GM15510 (cell line): Measurements from ENCODE around the gene BUD23.

ENCODE experiments used
- POLR2A ChIP-seq: IDR thresholded peaks from 3 replicates; pipeline ENCODE4 v1.6.1; 2011; ENCODE audit warnings: borderline replicate concordance; ENCODE audit not compliant: insufficient read length; ENCODE audit errors: extremely low read depth

BUD23 gene

DNA sequence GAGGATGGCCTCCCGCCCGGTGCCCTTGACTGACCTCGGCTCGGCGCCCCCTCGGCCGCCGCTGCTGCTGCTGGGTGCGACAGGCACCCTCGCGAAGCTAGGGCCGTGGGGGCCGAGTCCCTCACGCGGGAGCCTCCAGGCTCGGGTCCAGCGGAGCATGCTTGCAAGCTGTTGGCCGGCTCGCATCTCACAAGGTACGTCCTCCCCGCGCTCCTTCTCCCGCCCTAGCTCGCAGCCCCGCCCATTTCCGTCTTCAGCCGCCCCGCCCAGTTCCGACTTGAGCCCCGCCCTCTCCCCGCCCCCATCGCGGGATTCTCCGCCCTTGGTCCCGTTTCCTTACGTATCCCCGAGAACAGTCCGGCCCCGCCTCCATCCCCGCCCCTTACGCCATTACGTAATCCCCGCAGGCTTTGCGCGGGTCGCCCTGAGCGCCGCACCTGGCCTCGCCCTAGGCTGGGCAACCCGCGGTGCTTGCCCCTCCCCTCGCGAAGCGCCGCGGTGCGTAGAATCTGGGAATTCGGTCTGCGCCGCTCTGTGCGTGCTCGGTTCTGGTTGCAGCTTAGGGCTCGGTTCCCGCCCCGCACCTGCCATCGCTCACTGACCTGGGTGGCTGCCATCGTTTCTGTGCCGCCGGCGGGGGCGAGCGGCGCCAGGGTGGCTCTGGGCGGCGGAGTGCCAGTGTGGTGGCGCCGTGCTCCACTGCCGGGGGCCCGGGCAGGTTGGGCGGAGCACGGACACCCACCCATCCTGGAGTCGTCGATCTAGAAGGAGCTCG lies 55.4 kb downstream of the BUD23 start, which contains the start of gene ABHD11:
TSS of gene ABHD11 (minus strand) at position 191 of the 775 bp plus-strand sequence. CDS start at position 159, 32 bp downstream.
- peak; percentile 69 for TF ChIP-seq POLR2A

DNA sequence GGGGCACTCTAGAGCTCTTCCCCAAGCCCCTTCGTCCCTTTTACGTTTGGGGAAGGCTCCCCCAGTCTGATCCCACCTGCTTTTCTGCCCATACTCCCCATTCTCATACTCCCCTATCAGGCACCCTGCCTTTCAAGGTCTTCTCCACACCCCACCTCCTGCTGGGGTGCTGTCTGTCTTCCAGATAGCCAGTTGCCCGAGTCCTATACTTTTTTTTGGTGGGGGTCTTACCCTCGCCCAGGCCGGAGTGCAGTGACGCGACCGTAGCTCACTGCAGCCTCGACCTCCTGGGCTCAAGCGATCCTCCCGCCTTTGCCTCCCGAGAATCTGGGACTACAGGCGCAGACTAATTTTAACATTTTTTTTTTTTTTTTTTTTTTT lies 56.0 kb downstream of the BUD23 start:
- TF ChIP-seq POLR2A: no peak

DNA sequence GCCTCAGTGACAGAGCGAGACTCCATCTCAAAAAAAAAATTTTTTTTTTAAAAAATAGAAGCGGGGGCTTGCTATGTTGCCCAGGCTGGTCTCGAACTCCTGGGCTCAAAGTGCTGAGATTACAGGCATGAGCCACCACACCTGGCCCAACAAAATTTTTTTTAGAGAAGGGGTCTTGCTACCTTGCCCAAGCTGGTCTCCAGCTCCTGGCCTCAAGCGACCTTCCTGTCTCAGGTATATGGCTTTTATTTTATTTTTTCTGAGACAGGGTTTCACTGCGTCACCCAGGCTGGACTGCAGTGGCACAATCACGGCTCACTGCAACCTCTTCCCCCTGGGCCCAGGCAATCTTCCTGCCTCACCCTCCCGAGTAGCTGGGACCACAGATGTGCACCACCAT lies 56.8 kb downstream of the BUD23 start:
- no peak for TF ChIP-seq POLR2A

DNA sequence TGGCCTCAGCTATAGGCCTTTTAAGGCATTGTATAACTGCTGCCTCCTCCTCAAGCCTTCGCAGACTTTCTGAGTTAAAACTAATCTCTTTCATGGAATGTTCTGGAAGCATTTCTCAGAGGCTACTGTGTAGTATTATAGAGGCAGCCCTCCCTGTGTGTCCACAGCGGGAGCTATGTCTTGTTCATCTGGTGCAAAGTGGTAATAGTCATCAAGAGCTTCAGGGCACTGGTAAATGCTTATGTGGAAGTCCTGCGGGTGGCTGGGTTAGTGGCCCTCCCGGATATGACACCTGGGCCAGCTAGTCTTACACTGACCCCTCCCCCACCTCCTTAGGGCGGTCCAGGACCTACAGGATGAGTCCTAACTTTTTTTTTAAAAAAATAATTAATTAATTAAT lies 57.4 kb downstream of the BUD23 start:
- TF ChIP-seq POLR2A: no peak

DNA sequence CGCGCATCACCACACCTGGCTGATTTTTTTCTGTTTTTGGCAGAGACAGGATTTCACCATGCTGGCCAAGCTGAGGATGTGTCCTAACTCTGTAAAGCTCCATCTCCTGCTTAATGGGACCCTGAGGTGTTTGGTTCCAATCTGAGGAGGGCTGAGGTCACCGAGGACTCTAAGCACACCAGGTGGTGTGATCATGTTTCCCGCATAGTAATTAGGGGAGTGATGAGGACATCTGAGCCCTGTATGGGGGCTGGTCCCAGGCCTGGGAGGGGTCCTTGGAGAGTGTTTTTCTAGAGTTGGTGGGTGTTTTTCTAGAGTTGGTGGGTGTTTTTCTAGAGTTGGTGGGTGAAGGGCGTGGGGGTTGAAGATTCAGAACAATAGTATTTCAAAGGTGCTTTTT lies 58.2 kb downstream of the BUD23 start:
- TF ChIP-seq POLR2A: no peak

DNA sequence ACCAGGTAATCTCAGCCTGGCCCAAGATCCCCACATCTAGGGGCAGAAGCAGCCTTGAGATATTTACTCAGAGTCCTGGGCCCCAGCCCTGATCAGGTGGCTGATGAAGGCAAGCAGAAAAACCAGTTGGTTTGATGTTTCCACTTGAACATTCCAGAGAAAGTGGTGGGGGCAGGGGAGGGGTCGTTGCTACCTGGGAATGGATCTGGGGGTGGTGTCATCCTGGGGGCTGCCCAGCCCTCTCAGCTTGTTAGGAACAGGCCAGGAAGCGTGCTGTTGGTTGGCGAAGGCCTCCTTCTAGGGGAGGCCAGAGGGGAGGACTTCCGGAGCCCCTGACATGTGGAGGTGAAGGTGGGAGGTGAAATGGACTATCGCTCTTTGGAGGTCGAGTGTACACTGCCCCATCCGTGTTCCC lies 58.9 kb downstream of the BUD23 start:
- no peak for TF ChIP-seq POLR2A

DNA sequence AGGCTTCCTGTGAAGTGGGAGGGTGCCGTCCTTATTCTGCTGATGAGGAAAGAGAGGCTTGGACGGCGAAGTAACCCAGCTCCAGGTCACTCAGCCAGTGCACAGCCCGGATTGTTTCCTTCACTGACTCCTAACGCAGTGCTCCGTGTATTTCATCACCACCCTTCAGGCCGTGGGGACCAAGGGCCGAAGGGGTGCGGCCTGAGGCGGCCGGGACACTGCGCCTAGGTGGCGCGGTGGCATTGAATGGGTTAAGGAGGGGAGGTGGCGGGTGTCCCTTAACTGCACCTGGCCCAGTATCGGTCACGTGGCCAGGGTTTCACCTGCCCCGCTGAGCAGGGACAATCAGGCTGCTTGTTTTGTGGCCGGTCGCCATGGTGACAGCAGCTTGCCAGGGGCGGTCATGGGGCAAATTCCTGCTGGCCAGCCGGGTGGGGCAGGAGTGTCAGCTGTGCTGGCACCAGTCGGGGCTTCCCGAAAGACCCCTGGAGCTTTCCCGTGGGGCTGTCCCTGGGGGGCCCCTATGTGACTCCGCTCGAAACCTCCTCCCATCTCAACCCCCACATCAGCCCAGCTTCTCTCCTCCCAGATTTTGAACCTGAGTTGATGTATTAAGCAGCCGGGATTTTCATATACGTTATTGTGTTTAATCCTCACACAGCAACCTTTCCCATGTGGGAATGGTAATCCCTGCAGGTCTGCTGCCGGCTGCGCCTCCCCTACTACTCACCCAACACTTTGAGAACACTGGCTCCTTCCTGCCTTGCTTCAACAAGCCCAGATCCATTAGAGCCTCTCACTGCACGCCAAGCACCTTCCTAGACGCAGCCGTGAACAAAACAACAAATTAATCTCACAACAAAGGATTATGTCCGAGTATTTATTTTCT lies 59.6 kb downstream of the BUD23 start:
- TF ChIP-seq POLR2A: no peak

DNA sequence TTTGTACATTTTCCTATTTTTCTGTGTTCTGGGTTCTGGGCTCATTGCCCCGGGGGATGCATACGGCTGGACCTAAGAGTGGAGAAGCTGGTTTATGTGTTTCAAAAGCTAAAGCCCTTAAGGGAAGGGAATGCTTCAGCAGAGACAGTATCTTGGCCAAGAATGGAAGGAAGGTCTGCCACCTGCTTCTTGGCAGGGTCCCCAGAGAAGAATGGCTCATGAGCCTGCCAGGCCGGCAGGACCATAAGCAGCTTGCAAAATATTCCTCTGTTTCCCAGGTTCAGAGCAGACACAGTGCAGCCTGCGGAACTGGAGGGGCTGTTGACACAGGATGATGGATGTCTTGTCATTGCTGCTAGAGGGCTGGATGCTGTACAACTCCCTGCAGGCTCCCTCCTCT lies 63.0 kb downstream of the BUD23 start:
- no peak for TF ChIP-seq POLR2A
